Spleen (tissue), 11 donors: ENCODE data around the gene ELAVL2. TPM values are rescaled to one million over a fixed set of nuclear protein-coding genes. Genes with fewer than 3 reads are reported as not detected.

Experiments
- DNase-seq: peaks from one replicate; pipeline ENCODE4 v3.0.0-alpha.2; 2020
- H3K27ac ChIP-seq, 8 donors: fragments of 200-600 bp; sonication (generic) in 7 of 8; 1 replicate in 4 of 8; 2 replicates in 4 of 8; pipeline versions ENCODE4 v1.5.0 to v1.8.0; 2016 to 2021; ENCODE audit warnings: inconsistent platforms in 4 of 8, mild to moderate bottlenecking in 4 of 8, moderate library complexity in 1 of 8
- H3K27me3 ChIP-seq, 7 donors: fragments of 200-600 bp; sonication (generic) in 6 of 7; replicated peaks in 1 of 7; 1 replicate in 4 of 7; 2 replicates in 3 of 7; pipeline versions ENCODE4 v1.5.0 to v1.8.0; 2016 to 2021; ENCODE audit warnings: inconsistent platforms in 3 of 7, mild to moderate bottlenecking in 1 of 7
- H3K36me3 ChIP-seq, 6 donors: fragments of 200-600 bp; sonication (generic) in 5 of 6; 1 replicate in 4 of 6; 2 replicates in 2 of 6; pipeline versions ENCODE4 v1.5.0 to v1.8.0; 2016 to 2021; ENCODE audit warnings: inconsistent platforms in 2 of 6
- H3K4me1 ChIP-seq, 6 donors: fragments of 200-600 bp; sonication (generic) in 5 of 6; 1 replicate in 3 of 6; 2 replicates in 3 of 6; pipeline versions ENCODE4 v1.5.0 to v1.8.0; 2016 to 2021; ENCODE audit warnings: inconsistent platforms in 3 of 6
- H3K4me3 ChIP-seq, 8 donors: fragments of 200-600 bp; sonication (generic) in 7 of 8; 1 replicate in 4 of 8; 2 replicates in 4 of 8; pipeline versions ENCODE4 v1.5.0 to v1.8.0; 2016 to 2021; ENCODE audit warnings: inconsistent platforms in 4 of 8, mild to moderate bottlenecking in 4 of 8, moderate library complexity in 2 of 8
- H3K9me3 ChIP-seq, 8 donors: fragments of 200-600 bp; sonication (generic) in 7 of 8; 1 replicate in 4 of 8; 2 replicates in 4 of 8; pipeline versions ENCODE4 v1.5.0 to v1.8.0; 2016 to 2021; ENCODE audit warnings: inconsistent platforms in 4 of 8
- CTCF ChIP-seq, 11 experiments: fragments of 200-600 bp in 7 of 11; fragments of 450-650 bp in 4 of 11; sonication (generic) in 4 of 11; IDR thresholded peaks in 8 of 11; conservative IDR thresholded peaks in 3 of 11; 1 replicate in 7 of 11; 2 replicates in 4 of 11; pipeline versions ENCODE4 v1.4.0 to v1.8.0; 2016 to 2021; ENCODE audit warnings: antibody characterized with exemption in 11 of 11, inconsistent platforms in 4 of 11, mild to moderate bottlenecking in 1 of 11
- POLR2A ChIP-seq, 3 donors: fragments of 450-650 bp; IDR thresholded peaks; one replicate each; pipeline ENCODE4 v1.5.1; 2017; ENCODE audit warnings: antibody characterized with exemption in 3 of 3, mild to moderate bottlenecking in 1 of 3
- POLR2AphosphoS5 ChIP-seq, 3 donors: sonication (generic); formaldehyde crosslinking; IDR thresholded peaks; one replicate each; pipeline ENCODE4 v1.5.1; 2017; ENCODE audit warnings: antibody characterized with exemption in 3 of 3
- WGBS, 5 donors: extraction: QIAGEN DNeasy Blood & Tissue Kit in 3 of 5; methylation state at CpG; one replicate each; pipeline versions ENCODE4 v1.1.5 to v1.1.7; 2013 to 2018; 5-methylcytosine and 5-hydroxymethylcytosine counted together
- intact Hi-C: fragments of 100-400 bp; cut with DNase I; formaldehyde crosslinking; loops from one replicate; pipeline ENCODE4 v1.15.0; 2023; ENCODE audit warnings: low total_unique reads
- polyA plus RNA-seq, 3 donors: library from polyadenylated mRNA; stranded (reverse); fragments of 200-250 nt; gene quantifications; one replicate each; pipeline ENCODE4 v1.2.1, GENCODE V29; 2013
- total RNA-seq, 7 donors: library from RNA; depleted of rRNA in 3 of 7; stranded (reverse); fragments of >200 nt in 3 of 7; fragmentation: NEBNext Ultra II Directional in 4 of 7; extraction: Animal tissue kit (Norgen Biotek cat#: 25700) in 4 of 7; gene quantifications; one replicate each; pipeline versions ENCODE4 v1.1.0 to v1.2.1, GENCODE V29; 2016 to 2021
- donor health status: healthy with polysubstance abuse.
- donor health status: DM: no; HTN: no; CAD: no; lungs with moderate emphysema.
- donor health status: DM: no; HTN: no; CAD: no.
- donor health status: Bipolar disorder and iron deficiency.
- donor health status: healthy.
- donor health status: DM: no; HTN: no; CAD: no.
- donor health status: DM: yes; HTN: yes; CAD: no.

ELAVL2 gene
- total and polyA plus RNA-seq, 10 donors: 0.02 to 0.12 (median 0.03) TPM; not detected in 7

- Histone ChIP-seq H3K27me3 (no peaks in the 10 kb centered on the region), H3K27ac (no peak overlapping the region), H3K4me1 (no peaks in the 10 kb centered on the region), H3K36me3 (no peaks in the 10 kb centered on the region), H3K9me3 (no peaks in the 10 kb centered on the region), H3K4me3 (no peak overlapping the region)
- intact Hi-C loops: no loop called here
- no peak for TF ChIP-seq POLR2A (IDR thresholded peaks at IDR 0.05)
- no peak for TF ChIP-seq POLR2AphosphoS5 (IDR thresholded peaks at IDR 0.05)
- TF ChIP-seq CTCF (IDR thresholded peaks at IDR 0.05 in 8 of 11, conservative IDR thresholded peaks at IDR 0.05 in 3 of 11): no peak
- DNase-seq: no peak
Observed at GRCh38 chr9:23663946-23664345, 162.1 kb downstream of the ELAVL2 start.

- no peak for DNase-seq
- intact Hi-C loops: no loop called here
- WGBS, 5 donors: 78 to 89% (median 83%) methylated on average over 6 of the region's 6 CpGs
- Histone ChIP-seq H3K27me3 (no peaks in the 10 kb centered on the region), H3K27ac (no peak overlapping the region), H3K4me3 (no peak overlapping the region), H3K4me1 (no peaks in the 10 kb centered on the region), H3K9me3 (no peaks in the 10 kb centered on the region), H3K36me3 (no peaks in the 10 kb centered on the region)
- TF ChIP-seq POLR2A (IDR thresholded peaks at IDR 0.05) (no peak), CTCF (IDR thresholded peaks at IDR 0.05 in 8 of 11, conservative IDR thresholded peaks at IDR 0.05 in 3 of 11) (no peak), POLR2AphosphoS5 (IDR thresholded peaks at IDR 0.05) (no peak)
Observed at GRCh38 chr9:23663536-23663935, 162.5 kb downstream of the ELAVL2 start.

GRCh38 chr9:23663125-23663524 lies 162.9 kb downstream of the ELAVL2 start:
- WGBS, 5 donors: 71 to 87% (median 77%) methylated on average over 2 of the region's 2 CpGs
- H3K27ac ChIP-seq: no peak overlapping the region
- intact Hi-C loops: no loop called here
- no peak for DNase-seq
- H3K36me3 ChIP-seq: no peaks in the 10 kb centered on the region
- no peaks in the 10 kb centered on the region for H3K4me1 ChIP-seq
- no peak overlapping the region for H3K4me3 ChIP-seq
- TF ChIP-seq CTCF (IDR thresholded peaks at IDR 0.05 in 8 of 11, conservative IDR thresholded peaks at IDR 0.05 in 3 of 11) (no peak), POLR2AphosphoS5 (IDR thresholded peaks at IDR 0.05) (no peak), POLR2A (IDR thresholded peaks at IDR 0.05) (no peak)
- no peaks in the 10 kb centered on the region for H3K27me3 ChIP-seq
- H3K9me3 ChIP-seq: no peaks in the 10 kb centered on the region

GRCh38 chr9:23662320-23662719 lies 163.7 kb downstream of the ELAVL2 start:
- DNase-seq: no peak
- 86 to 97% (median 92%) methylated on average over 2 of the region's 2 CpGs for WGBS, 5 donors

More at GRCh38 chr9:23662320-23662719, 163.7 kb downstream of the ELAVL2 start:
- Histone ChIP-seq H3K4me3 (no peak overlapping the region), H3K27ac (no peak overlapping the region), H3K27me3 (no peaks in the 10 kb centered on the region), H3K36me3 (no peaks in the 10 kb centered on the region), H3K4me1 (no peaks in the 10 kb centered on the region), H3K9me3 (no peaks in the 10 kb centered on the region)
- TF ChIP-seq POLR2AphosphoS5 (IDR thresholded peaks at IDR 0.05): no peak
- TF ChIP-seq CTCF (IDR thresholded peaks at IDR 0.05 in 8 of 11, conservative IDR thresholded peaks at IDR 0.05 in 3 of 11): no peak
- TF ChIP-seq POLR2A (IDR thresholded peaks at IDR 0.05): no peak
- intact Hi-C loops: no loop called here
